H9 (cell line): ENCODE results near the gene SPHKAP. TPM values are rescaled to one million over a fixed set of nuclear protein-coding genes. Genes with fewer than 3 reads are reported as not detected.

Experiments
- DNase-seq: peaks from one replicate; pipeline ENCODE4 v3.0.0-alpha.2; 2017
- H2AFZ ChIP-seq: one replicate; pipeline ENCODE4 v1.6.1; 2013; ENCODE audit warnings: mild to moderate bottlenecking, low read length, control low read depth, moderate library complexity
- H2AK5ac ChIP-seq: 2 replicates; pipeline ENCODE4 v1.6.1; 2013; ENCODE audit warnings: low read length, control low read depth, mixed read lengths; ENCODE audit not compliant: insufficient read length
- H2BK120ac ChIP-seq: one replicate; pipeline ENCODE4 v1.6.1; 2013; ENCODE audit warnings: low read depth, mild to moderate bottlenecking, low read length, control low read depth, inconsistent platforms; ENCODE audit not compliant: poor library complexity, severe bottlenecking
- H2BK12ac ChIP-seq: 2 replicates; pipeline ENCODE4 v1.6.1; 2013; ENCODE audit warnings: low read length, control low read depth, mixed read lengths, low read depth; ENCODE audit not compliant: insufficient read length
- H2BK15ac ChIP-seq: 2 replicates; pipeline ENCODE4 v1.6.1; 2013; ENCODE audit warnings: low read depth, low read length, control low read depth
- H2BK20ac ChIP-seq: one replicate; pipeline ENCODE4 v1.6.1; 2013; ENCODE audit warnings: low read depth, mild to moderate bottlenecking, low read length, control low read depth, inconsistent platforms; ENCODE audit not compliant: poor library complexity, severe bottlenecking
- H2BK5ac ChIP-seq: 2 replicates; pipeline ENCODE4 v1.6.1; 2013; ENCODE audit warnings: low read length, control low read depth, mixed read lengths; ENCODE audit not compliant: insufficient read length
- H3K14ac ChIP-seq: 2 replicates; pipeline ENCODE4 v1.6.1; 2013; ENCODE audit warnings: low read length, control low read depth; ENCODE audit not compliant: insufficient read depth
- H3K18ac ChIP-seq: 2 replicates; pipeline ENCODE4 v1.6.1; 2013; ENCODE audit warnings: low read depth, mild to moderate bottlenecking, mixed read lengths, low read length, control low read depth; ENCODE audit not compliant: insufficient read length
- H3K23ac ChIP-seq: 2 replicates; pipeline ENCODE4 v1.6.1; 2013; ENCODE audit warnings: low read length, control low read depth, mixed read lengths, low read depth; ENCODE audit not compliant: insufficient read length
- H3K23me2 ChIP-seq: 2 replicates; pipeline ENCODE4 v1.6.1; 2013; ENCODE audit warnings: low read depth, mild to moderate bottlenecking, mixed read lengths, low read length, control low read depth; ENCODE audit not compliant: insufficient read length, poor library complexity, severe bottlenecking
- H3K27ac ChIP-seq: 2 replicates; pipeline ENCODE4 v1.5.1; 2013; ENCODE audit warnings: low read length, control low read depth, mixed read lengths, low read depth; ENCODE audit not compliant: insufficient read length
- H3K27me3 ChIP-seq: 2 replicates; pipeline ENCODE4 v1.6.1; 2013; ENCODE audit warnings: low read length, control low read depth, inconsistent platforms; ENCODE audit not compliant: insufficient read depth
- H3K4ac ChIP-seq: 2 replicates; pipeline ENCODE4 v1.6.1; 2013; ENCODE audit warnings: low read depth, mild to moderate bottlenecking, control low read depth, inconsistent platforms, low read length, moderate library complexity
- H3K4me1 ChIP-seq: 2 replicates; pipeline ENCODE4 v1.6.1; 2013; ENCODE audit warnings: low read length, control low read depth, inconsistent platforms; ENCODE audit not compliant: insufficient read depth
- H3K4me2 ChIP-seq: 2 replicates; pipeline ENCODE4 v1.6.1; 2013; ENCODE audit warnings: low read length, control low read depth, mixed read lengths; ENCODE audit not compliant: insufficient read length, insufficient read depth
- H3K56ac ChIP-seq: 2 replicates; pipeline ENCODE4 v1.6.1; 2013; ENCODE audit warnings: low read depth, mild to moderate bottlenecking, mixed read lengths, low read length, control low read depth; ENCODE audit not compliant: insufficient read length
- H3K79me1 ChIP-seq: 2 replicates; pipeline ENCODE4 v1.6.1; 2013; ENCODE audit warnings: low read depth, mild to moderate bottlenecking, moderate library complexity, low read length, control low read depth, inconsistent platforms; ENCODE audit not compliant: insufficient read depth, poor library complexity, severe bottlenecking
- H3K79me2 ChIP-seq: 2 replicates; pipeline ENCODE4 v1.6.1; 2013; ENCODE audit warnings: low read length, control low read depth, inconsistent platforms; ENCODE audit not compliant: insufficient read depth
- H3K9ac ChIP-seq: 2 replicates; pipeline ENCODE4 v1.6.1; 2013; ENCODE audit warnings: low read length, control low read depth, mixed read lengths; ENCODE audit not compliant: insufficient read length; ENCODE audit errors: extremely low read depth
- H3K9me3 ChIP-seq: one replicate; pipeline ENCODE4 v1.6.1; 2013; ENCODE audit warnings: low read depth, low read length, inconsistent platforms; ENCODE audit not compliant: control insufficient read depth
- H3T11ph ChIP-seq: one replicate; pipeline ENCODE4 v1.6.1; 2013; ENCODE audit warnings: mild to moderate bottlenecking, low read length, control low read depth, inconsistent platforms
- H4K20me1 ChIP-seq: one replicate; pipeline ENCODE4 v1.6.1; 2013; ENCODE audit not compliant: control insufficient read depth, insufficient read length, insufficient read depth
- H4K5ac ChIP-seq: 2 replicates; pipeline ENCODE4 v1.6.1; 2013; ENCODE audit warnings: low read depth, mild to moderate bottlenecking, mixed read lengths, low read length, control low read depth; ENCODE audit not compliant: insufficient read length
- H4K8ac ChIP-seq: replicated peaks from 2 replicates; pipeline ENCODE4 v1.6.1; 2013; ENCODE audit warnings: low read length, control low read depth, mixed read lengths, low read depth; ENCODE audit not compliant: insufficient read length
- H4K91ac ChIP-seq: 2 replicates; pipeline ENCODE4 v1.6.1; 2013; ENCODE audit warnings: low read depth, mild to moderate bottlenecking, moderate library complexity, mixed read lengths, low read length, control low read depth; ENCODE audit not compliant: insufficient read length
- H3K27ac Mint-ChIP-seq, 3 experiments: 2 replicates in 2 of 3; 3 replicates in 1 of 3; pipeline ENCODE4 v1.8.0; 2020 to 2021; ENCODE audit warnings: mixed read lengths in 3 of 3, mild to moderate bottlenecking in 1 of 3, moderate library complexity in 1 of 3
- H3K27me3 Mint-ChIP-seq: 2 replicates; pipeline ENCODE4 v1.8.0; 2021; ENCODE audit warnings: low read depth, mild to moderate bottlenecking, moderate library complexity, mixed read lengths
- H3K36me3 Mint-ChIP-seq, 3 experiments: 2 replicates in 2 of 3; 3 replicates in 1 of 3; pipeline ENCODE4 v1.8.0; 2020 to 2021; ENCODE audit warnings: low read depth in 3 of 3, mixed read lengths in 3 of 3; ENCODE audit not compliant: insufficient read depth in 1 of 3
- H3K4me1 Mint-ChIP-seq, 2 experiments: 2 replicates each; pipeline ENCODE4 v1.8.0; 2020; ENCODE audit warnings: mixed read lengths in 2 of 2
- H3K4me3 Mint-ChIP-seq, 2 experiments: 2 replicates in 1 of 2; 3 replicates in 1 of 2; pipeline ENCODE4 v1.8.0; 2020 to 2021; ENCODE audit warnings: mild to moderate bottlenecking in 2 of 2, mixed read lengths in 2 of 2, moderate library complexity in 1 of 2
- H3K9me3 Mint-ChIP-seq, 2 experiments: 2 replicates in 1 of 2; 3 replicates in 1 of 2; pipeline ENCODE4 v1.8.0; 2020; ENCODE audit warnings: mild to moderate bottlenecking in 2 of 2, mixed read lengths in 2 of 2, moderate library complexity in 1 of 2
- CTCF ChIP-seq: fragments of 200-600 bp; sonication (generic); conservative IDR thresholded peaks from 3 replicates; pipeline ENCODE4 v1.8.0; 2021; ENCODE audit warnings: antibody characterized with exemption, mild to moderate bottlenecking
- WGBS: extraction: QIAGEN DNeasy Blood & Tissue Kit; methylation state at CpG from one replicate; pipeline ENCODE4 v1.1.7; 2013; ENCODE audit warnings: missing lambda C conversion rate, low lambda C conversion rate, mixed read lengths; ENCODE audit not compliant: insufficient read length; ENCODE audit errors: extremely low coverage; 5-methylcytosine and 5-hydroxymethylcytosine counted together
- total RNA-seq: library from RNA; stranded (reverse); gene quantifications from 2 replicates; pipeline ENCODE4 v1.2.1, GENCODE V29; 2021

Gene SPHKAP
- total RNA-seq, 1 experiment from 2014 or later = not detected

GRCh38 chr2:227942021-227942420, 239.5 kb downstream of the SPHKAP start:
- Mint-ChIP-seq H3K4me1 (peaks cover 2 to 6% of the 10 kb centered on the region in 2 experiments), H3K27me3 (no peaks in the 10 kb centered on the region), H3K27ac (no peak overlapping the region), H3K4me3 (no peak overlapping the region), H3K36me3 (peaks cover 0 to 8% (median 4%) of the 10 kb centered on the region in 3 experiments; a peak in 4 of 7 replicates), H3K9me3 (peaks cover 6 to 12% of the 10 kb centered on the region in 2 experiments)
- no peak for DNase-seq
- Histone ChIP-seq H2BK20ac (no peak overlapping the region), H3K4ac (no peak overlapping the region), H3K14ac (no peak overlapping the region), H3K23me2 (no peaks in the 10 kb centered on the region), H2BK15ac (no peak overlapping the region), H3T11ph (no peak overlapping the region), H3K27ac (no peak overlapping the region), H3K4me2 (no peak overlapping the region), H4K91ac (no peak overlapping the region), H3K4me1 (no peaks in the 10 kb centered on the region), H3K79me1 (no peaks in the 10 kb centered on the region), H4K20me1 (no peaks in the 10 kb centered on the region), H3K56ac (no peak overlapping the region), H4K8ac (no peak overlapping the region), H2BK120ac (no peak overlapping the region), H2AFZ (no peak overlapping the region), H3K9ac (no peak overlapping the region), H2BK12ac (no peak overlapping the region), H3K27me3 (no peaks in the 10 kb centered on the region), H2AK5ac (no peak overlapping the region), H3K23ac (no peak overlapping the region), H3K18ac (no peak overlapping the region), H4K5ac (no peak overlapping the region), H2BK5ac (no peak overlapping the region), H3K79me2 (no peaks in the 10 kb centered on the region), H3K9me3 (peaks cover 10% of the 10 kb centered on the region)
- no peak for TF ChIP-seq CTCF
- WGBS = no CpG with 5 or more reads among the region's 2 CpGs
